Measurements from ENCODE around the gene C19orf85. TPM values are rescaled to one million over a fixed set of nuclear protein-coding genes. Genes with fewer than 3 reads are reported as not detected.

Gene C19orf85
- total RNA-seq, 1 donor from 2014 or later: not detected

GRCh38 chr19:55440411-55441105, 24.0 kb downstream of the C19orf85 start:
- no peak overlapping the region for H3K4me3 ChIP-seq
- H3K9me3 ChIP-seq: no peaks in the 10 kb centered on the region
- intact Hi-C loops (cut with DNase I): no loop called here
- no peak overlapping the region for H3K27ac ChIP-seq
- peaks cover 19% of the 10 kb centered on the region for H3K27me3 ChIP-seq
- TF ChIP-seq CTCF (IDR thresholded peaks at IDR 0.05): no peak
- no peaks in the 10 kb centered on the region for H3K36me3 ChIP-seq
- H3K4me1 ChIP-seq: no peaks in the 10 kb centered on the region
- no peak for DNase-seq (ENCODE audit: low spot score in 2 of 2)

- no peak for DNase-seq (ENCODE audit: low spot score in 2 of 2)
- no peaks in the 10 kb centered on the region for H3K36me3 ChIP-seq
- H3K9me3 ChIP-seq: no peaks in the 10 kb centered on the region
- H3K4me3 ChIP-seq: no peak overlapping the region
- no peak for TF ChIP-seq CTCF (IDR thresholded peaks at IDR 0.05)
- H3K27ac ChIP-seq: no peak overlapping the region
- no peaks in the 10 kb centered on the region for H3K4me1 ChIP-seq
- intact Hi-C loops (cut with DNase I): no loop called here
- peaks cover 19% of the 10 kb centered on the region for H3K27me3 ChIP-seq
Observed at GRCh38 chr19:55439052-55439451, 25.5 kb downstream of the C19orf85 start.

- no peaks in the 10 kb centered on the region for H3K36me3 ChIP-seq
- DNase-seq (ENCODE audit: low spot score in 2 of 2): no peak
- no peaks in the 10 kb centered on the region for H3K4me1 ChIP-seq
- no peaks in the 10 kb centered on the region for H3K9me3 ChIP-seq
- intact Hi-C loops (cut with DNase I): no loop called here
- H3K27me3 ChIP-seq: peaks cover 29% of the 10 kb centered on the region
- TF ChIP-seq CTCF (IDR thresholded peaks at IDR 0.05): no peak
- no peak overlapping the region for H3K4me3 ChIP-seq
- no peak overlapping the region for H3K27ac ChIP-seq
Observed at GRCh38 chr19:55437410-55437809, 27.1 kb downstream of the C19orf85 start.

GRCh38 chr19:55436847-55437246, 27.7 kb downstream of the C19orf85 start:
- TF ChIP-seq CTCF (IDR thresholded peaks at IDR 0.05): no peak
- intact Hi-C loops (cut with DNase I): no loop called here
- no peak for DNase-seq (ENCODE audit: low spot score in 2 of 2)
- Histone ChIP-seq H3K4me1 (no peaks in the 10 kb centered on the region), H3K27ac (no peak overlapping the region), H3K27me3 (peaks cover 24% of the 10 kb centered on the region), H3K9me3 (no peaks in the 10 kb centered on the region), H3K36me3 (no peaks in the 10 kb centered on the region), H3K4me3 (no peak overlapping the region)

GRCh38 chr19:55435020-55435419, 29.5 kb downstream of the C19orf85 start:
- H3K36me3 ChIP-seq: no peaks in the 10 kb centered on the region
- no peak for DNase-seq (ENCODE audit: low spot score in 2 of 2)
- no peaks in the 10 kb centered on the region for H3K4me1 ChIP-seq
- no peak overlapping the region for H3K27ac ChIP-seq
- no peaks in the 10 kb centered on the region for H3K9me3 ChIP-seq
- H3K27me3 ChIP-seq: peaks cover 15% of the 10 kb centered on the region
- intact Hi-C loops (cut with DNase I): no loop called here
- H3K4me3 ChIP-seq: no peak overlapping the region
- TF ChIP-seq CTCF (IDR thresholded peaks at IDR 0.05): no peak

Measured in ascending aorta (tissue), 2 donors.